ENCODE data around the gene KAT2B.

GRCh38 chr3:20095470-20095869, 55.2 kb downstream of the KAT2B start:
- TF ChIP-seq CTCF (IDR thresholded peaks at IDR 0.05) (no peak), POLR2A (IDR thresholded peaks at IDR 0.05) (no peak)
